ENCODE measurements around the gene DHCR24. TPM values are rescaled to one million over a fixed set of nuclear protein-coding genes. Genes with fewer than 3 reads are reported as not detected.

Gene DHCR24
- total RNA-seq, 4 donors from 2014 or later, result 299 to 488 (median 404) TPM

DNA sequence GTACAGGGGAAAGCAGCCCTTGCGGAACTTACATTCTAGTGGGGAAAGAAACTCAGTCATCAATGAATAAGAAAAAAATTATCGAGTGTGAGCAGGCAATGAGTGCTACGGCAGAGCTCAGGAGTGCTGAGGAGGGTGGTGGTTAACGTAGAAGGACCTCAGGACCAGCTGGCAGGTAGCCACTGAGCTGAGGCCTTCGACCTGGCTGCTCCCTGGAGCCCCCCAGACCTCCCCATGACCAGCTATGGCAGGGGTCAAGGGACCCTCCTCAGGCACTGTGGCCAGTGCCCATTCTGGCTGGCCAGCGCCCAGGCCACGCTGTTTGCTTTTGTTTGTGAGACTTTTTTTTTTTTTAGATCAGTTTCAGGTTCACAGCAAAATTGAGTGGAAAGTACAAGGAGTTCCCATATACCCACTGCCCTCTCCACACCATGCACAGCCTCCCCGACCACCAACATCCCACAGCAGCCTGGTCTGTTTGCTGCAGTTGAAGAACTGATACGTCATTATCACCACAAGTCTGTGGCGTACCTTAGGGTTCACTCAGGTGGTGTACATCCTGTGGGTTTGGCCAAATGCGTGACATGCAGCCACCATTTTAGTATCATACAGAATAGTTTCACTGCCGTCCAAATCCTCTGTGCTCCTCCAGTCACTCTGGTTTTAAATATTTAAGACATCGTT lies 74.1 kb downstream of the DHCR24 start:
- no peak overlapping the region for H3K4me3 ChIP-seq (ENCODE audit: low read depth, poor library complexity, severe bottlenecking)
- peak in 1 of 2 donors; percentile 58 for DNase-seq (ENCODE audit: low spot score in 2 of 2)
- intact Hi-C loops (cut with DNase I; ENCODE audit: low total_unique reads), result loop anchor here (10.0 kb wide), 1 partner anchor 112 kb away; no protein-coding TSS in a partner anchor
- no peak for TF ChIP-seq POLR2A (IDR thresholded peaks at IDR 0.05)
- TF ChIP-seq, protein P1, sequence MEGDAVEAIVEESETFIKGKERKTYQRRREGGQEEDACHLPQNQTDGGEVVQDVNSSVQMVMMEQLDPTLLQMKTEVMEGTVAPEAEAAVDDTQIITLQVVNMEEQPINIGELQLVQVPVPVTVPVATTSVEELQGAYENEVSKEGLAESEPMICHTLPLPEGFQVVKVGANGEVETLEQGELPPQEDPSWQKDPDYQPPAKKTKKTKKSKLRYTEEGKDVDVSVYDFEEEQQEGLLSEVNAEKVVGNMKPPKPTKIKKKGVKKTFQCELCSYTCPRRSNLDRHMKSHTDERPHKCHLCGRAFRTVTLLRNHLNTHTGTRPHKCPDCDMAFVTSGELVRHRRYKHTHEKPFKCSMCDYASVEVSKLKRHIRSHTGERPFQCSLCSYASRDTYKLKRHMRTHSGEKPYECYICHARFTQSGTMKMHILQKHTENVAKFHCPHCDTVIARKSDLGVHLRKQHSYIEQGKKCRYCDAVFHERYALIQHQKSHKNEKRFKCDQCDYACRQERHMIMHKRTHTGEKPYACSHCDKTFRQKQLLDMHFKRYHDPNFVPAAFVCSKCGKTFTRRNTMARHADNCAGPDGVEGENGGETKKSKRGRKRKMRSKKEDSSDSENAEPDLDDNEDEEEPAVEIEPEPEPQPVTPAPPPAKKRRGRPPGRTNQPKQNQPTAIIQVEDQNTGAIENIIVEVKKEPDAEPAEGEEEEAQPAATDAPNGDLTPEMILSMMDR (IDR thresholded peaks at IDR 0.05), result no peak
- 76 to 83% methylated on average over 13 of the region's 13 CpGs for WGBS, 2 donors

DNA sequence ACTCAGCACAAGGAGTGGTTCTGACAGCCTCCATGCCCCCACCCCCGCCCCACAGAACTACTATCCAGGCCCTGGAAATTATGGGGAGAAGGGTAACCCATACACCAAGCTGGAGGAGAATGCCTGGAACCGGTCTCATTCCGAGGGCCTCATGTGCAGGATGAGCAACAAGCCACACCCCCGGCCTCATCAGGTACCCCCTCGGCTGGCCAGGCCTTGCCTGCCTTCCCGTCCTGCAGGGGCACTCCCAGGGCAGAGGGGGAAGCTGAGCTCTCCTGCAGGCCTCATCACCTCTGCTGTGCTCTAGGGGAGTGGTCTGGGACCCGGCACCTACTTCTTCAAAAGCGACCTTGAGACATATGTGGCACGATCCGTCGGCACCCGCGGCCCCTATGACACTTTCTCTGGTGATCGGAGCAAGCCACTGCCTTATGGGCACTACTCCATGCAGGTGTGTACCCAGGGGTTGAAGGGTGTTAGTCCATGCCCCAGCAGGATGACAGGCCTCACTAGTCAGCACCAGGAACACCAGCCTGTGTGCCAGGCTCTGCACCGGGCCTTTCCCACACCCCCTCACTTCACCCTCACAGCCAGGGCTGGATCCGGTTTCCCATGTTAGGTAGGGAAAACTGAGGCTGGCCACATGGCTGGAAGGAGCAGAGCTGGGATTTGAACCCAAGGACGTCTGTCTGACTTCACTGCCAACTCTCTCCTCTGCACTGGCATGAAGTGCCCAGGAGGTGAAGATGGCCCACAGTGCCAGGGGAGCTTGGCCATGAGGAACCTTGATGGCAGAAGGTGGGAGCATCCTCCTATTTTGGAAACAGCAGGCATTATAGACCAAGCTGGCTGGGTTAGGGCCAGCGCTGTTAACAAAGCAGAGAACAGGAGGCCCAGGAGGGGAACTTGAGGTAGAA lies 75.0 kb downstream of the DHCR24 start:
- H3K4me3 ChIP-seq (ENCODE audit: low read depth, poor library complexity, severe bottlenecking), result no peak overlapping the region
- DNase-seq (ENCODE audit: low spot score in 2 of 2), result peak in 1 of 2 donors; percentile 79
- intact Hi-C loops (cut with DNase I; ENCODE audit: low total_unique reads), result loop anchor here (10.0 kb wide), 1 partner anchor 113 kb away; no protein-coding TSS in a partner anchor
- TF ChIP-seq, protein P1 (IDR thresholded peaks at IDR 0.05), result no peak
- TF ChIP-seq POLR2A (IDR thresholded peaks at IDR 0.05), result no peak
- 85 to 88% methylated on average over 16 to 17 of the region's 18 CpGs for WGBS, 2 donors

DNA sequence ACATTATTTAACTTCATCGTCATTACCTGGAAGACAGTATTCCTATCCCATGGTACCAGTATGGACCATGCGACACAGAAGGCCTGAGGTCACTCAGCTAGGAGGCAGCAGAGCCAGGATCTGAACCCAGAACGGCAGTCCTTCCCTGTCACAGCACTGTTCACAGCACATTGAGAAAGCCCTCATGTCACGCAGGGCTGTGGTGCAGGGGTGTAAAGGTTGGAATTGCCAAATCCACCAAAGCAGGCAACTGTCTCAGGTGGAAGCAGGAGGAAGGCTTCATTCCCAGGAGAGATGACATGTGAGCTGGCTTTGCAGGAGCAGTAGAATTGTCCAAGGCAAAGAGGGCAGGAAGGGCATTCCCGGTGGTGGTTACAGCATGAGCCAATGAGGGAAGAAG lies 75.9 kb downstream of the DHCR24 start:
- intact Hi-C loops (cut with DNase I; ENCODE audit: low total_unique reads), result loop anchor here (10.0 kb wide), 1 partner anchor 114 kb away; no protein-coding TSS in a partner anchor
- H3K4me3 ChIP-seq (ENCODE audit: low read depth, poor library complexity, severe bottlenecking), result no peak overlapping the region
- peak in 1 of 2 donors; percentile 54 for DNase-seq (ENCODE audit: low spot score in 2 of 2)
- TF ChIP-seq, protein P1 (IDR thresholded peaks at IDR 0.05), result no peak
- TF ChIP-seq POLR2A (IDR thresholded peaks at IDR 0.05), result no peak
- 83 to 94% methylated on average over 5 of the region's 5 CpGs for WGBS, 2 donors

DNA sequence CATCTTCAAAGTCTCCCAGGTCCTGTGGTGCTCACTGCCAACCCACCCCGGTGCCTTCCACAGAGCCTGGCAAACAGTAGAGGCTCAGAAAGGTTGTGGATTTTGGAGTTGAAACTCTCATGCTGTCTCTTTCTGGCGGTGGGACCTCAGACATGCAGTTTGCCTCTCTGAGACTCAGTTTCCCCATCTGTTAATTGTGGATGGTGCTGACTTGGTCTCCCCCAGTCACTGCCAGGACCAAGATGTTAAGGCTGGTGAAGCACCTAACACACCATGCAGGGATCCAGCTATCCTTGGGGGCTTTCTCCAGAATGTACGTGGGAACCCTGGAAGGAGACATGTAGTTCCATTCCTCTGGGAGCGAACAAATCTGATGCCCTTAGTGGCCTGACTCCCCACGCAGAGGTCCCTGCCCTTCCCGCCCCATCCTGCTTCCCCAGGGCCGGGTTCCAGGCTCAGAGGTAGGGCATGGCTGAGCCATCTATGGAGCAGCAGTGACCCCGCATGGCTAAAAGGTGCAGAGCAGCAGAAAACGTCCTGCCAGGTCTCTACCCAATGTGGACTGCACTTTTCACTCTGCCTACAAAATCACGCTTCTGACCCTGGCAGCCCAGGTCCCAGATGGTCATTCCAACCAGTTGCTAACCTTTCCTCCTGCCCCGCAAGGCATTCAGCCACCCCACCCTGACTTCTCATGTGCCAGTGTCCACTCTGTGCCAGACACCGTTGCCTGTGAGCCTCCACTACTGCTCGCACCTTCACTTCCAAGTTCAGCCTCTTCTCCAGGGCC lies 76.6 kb downstream of the DHCR24 start:
- TF ChIP-seq, protein P1 (IDR thresholded peaks at IDR 0.05), result no peak
- no peak for TF ChIP-seq POLR2A (IDR thresholded peaks at IDR 0.05)
- intact Hi-C loops (cut with DNase I; ENCODE audit: low total_unique reads), result loop anchor here (10.0 kb wide), 1 partner anchor 114 kb away; no protein-coding TSS in a partner anchor
- H3K4me3 ChIP-seq (ENCODE audit: low read depth, poor library complexity, severe bottlenecking), result no peak overlapping the region
- peak in 1 of 2 donors; percentile 87 for DNase-seq (ENCODE audit: low spot score in 2 of 2)
- WGBS, 2 donors, result 31 to 33% methylated on average over 13 of the region's 13 CpGs

DNA sequence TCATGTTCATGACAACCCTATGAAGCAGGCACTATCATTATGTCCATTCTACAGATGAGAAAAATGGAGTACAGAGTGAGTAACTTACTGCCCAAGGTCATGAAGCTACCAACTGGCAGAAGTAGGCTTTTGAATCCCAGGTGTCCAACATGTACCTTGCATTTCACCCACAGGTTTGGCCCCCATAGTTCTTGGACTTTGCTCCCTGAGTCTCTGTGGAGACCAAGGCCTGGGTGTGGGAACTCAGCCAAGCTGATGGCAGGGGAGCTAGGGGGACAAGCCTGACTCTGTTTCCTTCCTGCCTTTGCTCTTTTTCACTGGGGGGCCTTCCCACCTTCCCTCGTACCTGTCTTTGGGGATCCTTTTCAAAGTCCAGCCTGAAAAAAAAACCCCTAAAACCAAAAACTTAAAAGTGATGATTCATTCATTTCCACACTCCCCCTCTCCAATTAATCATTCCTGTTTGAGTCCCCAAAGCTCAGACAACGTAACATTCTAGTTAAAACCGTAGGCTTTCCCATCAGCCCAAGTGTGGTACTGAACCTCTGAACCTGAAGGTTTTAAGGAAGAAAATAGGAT lies 77.4 kb downstream of the DHCR24 start:
- intact Hi-C loops (cut with DNase I; ENCODE audit: low total_unique reads), result loop anchor here (10.0 kb wide), 1 partner anchor 115 kb away; no protein-coding TSS in a partner anchor
- no peak overlapping the region for H3K4me3 ChIP-seq (ENCODE audit: low read depth, poor library complexity, severe bottlenecking)
- TF ChIP-seq, protein P1 (IDR thresholded peaks at IDR 0.05), result no peak
- TF ChIP-seq POLR2A (IDR thresholded peaks at IDR 0.05), result no peak
- peak in 1 of 2 donors; percentile 73 for DNase-seq (ENCODE audit: low spot score in 2 of 2)
- WGBS, 2 donors, result 64 to 65% methylated on average over 3 of the region's 3 CpGs

Measured in lower leg skin (tissue), 4 donors.